H1 (cell line): ENCODE results near the gene AATK. TPM values are rescaled to one million over a fixed set of nuclear protein-coding genes. Genes with fewer than 3 reads are reported as not detected.

Experiments used
- KDM4A ChIP-seq: IDR thresholded peaks from one replicate; pipeline ENCODE4 v1.7.1; 2012; ENCODE audit warnings: low read depth, mild to moderate bottlenecking, moderate library complexity, low read length, inconsistent platforms; ENCODE audit not compliant: severe bottlenecking
- microRNA counts: library from miRNA; unstranded; fragments of <30 nt; microRNA quantifications from one replicate; lab custom pipeline; 2015
- microRNA-seq, 2 experiments: library from miRNA; unstranded; fragments of <30 nt; microRNA quantifications; one replicate each; pipeline versions ENCODE4 to v1.2.0, GENCODE V29; 2016 to 2020; ENCODE audit warnings: borderline microRNAs expressed in 2 of 2, borderline number of aligned reads in 2 of 2, borderline replicate concordance in 1 of 2
- polyA plus RNA-seq, 7 experiments: library from polyadenylated mRNA; depleted of rRNA in 3 of 7; stranded (reverse) in 5 of 7; unstranded in 2 of 7; fragments of >200 nt in 5 of 7; fragments of 200-250 nt in 2 of 7; gene quantifications; 1 replicate in 5 of 7; 2 replicates in 1 of 7; 4 replicates in 1 of 7; pipeline versions ENCODE4 v1.2.1 to v1.2.3, GENCODE V29; 2011 to 2013; ENCODE audit warnings: missing spikeins in 2 of 7, mixed read lengths in 2 of 7
- small RNA-seq: library from polyadenylated mRNA; stranded (forward); fragments of <200 nt; extraction: miRNeasy Mini kit (QIAGEN cat#:217004); gene quantifications from one replicate; pipeline ENCODE3, GENCODE V24; 2013; ENCODE audit not compliant: insufficient read depth
- total RNA-seq: library from RNA; stranded (reverse); fragmentation: NEBNext Ultra II Directional; extraction: Animal tissue kit (Norgen Biotek cat#: 25700); gene quantifications from 2 replicates; pipeline ENCODE4 v1.2.1, GENCODE V29; 2021

Gene AATK
- total and polyA plus RNA-seq, 2 of the 8 experiments (the other 6 are each of a cell fraction or from before 2014, with no cell fraction given) = 1.7 to 3.5 TPM

- TF ChIP-seq KDM4A = no peak
These were observed 98.6 kb downstream of the AATK start (continued) for GRCh38 chr17:81067391-81067811.

MicroRNA genes within 50 kb of the gene (microRNA counts, 767-probe panel; counts per million panel counts)
- 879 counts per million, percentile 95 among the panel's probes with 10 or more counts for microRNA hsa-miR-1250 (lab: Ali Mortazavi, UCI)
- 879 counts per million, percentile 95 among the panel's probes with 10 or more counts for microRNA hsa-miR-338-3p (lab: Ali Mortazavi, UCI)
- 879 counts per million, percentile 95 among the panel's probes with 10 or more counts for microRNA hsa-miR-338-5p (lab: Ali Mortazavi, UCI)
- microRNA hsa-miR-657 (lab: Ali Mortazavi, UCI) = 879 counts per million, percentile 95 among the panel's probes with 10 or more counts

Small RNA genes lying within 50 kb of the gene (microRNA-seq; reads per million reads assigned to microRNA genes)
- gene MIR1250 (0.46 to 0.81 reads per million in 2 experiments), gene MIR3065 (0 reads per million in 2 experiments), gene MIR338 (0 reads per million in 2 experiments), gene MIR657 (0 reads per million in 2 experiments)

Small RNA genes lying within 50 kb of the gene (small RNA-seq; reads per million reads assigned to genes)
- gene MIR1250 (0.51 reads per million), gene MIR3065 (125 reads per million, percentile 98 among the genes with 10 or more reads in this experiment), gene MIR657 (0.51 reads per million)

Other genes starting within 250 kb of the AATK start
- 15.7 and 16.0 TPM in 2 replicates for gene CHMP6, start 174.4 kb downstream of the AATK start, total RNA-seq
- 24.3 and 28.9 TPM in 2 replicates for gene CHMP6, start 174.4 kb downstream of the AATK start, polyA plus RNA-seq (2011; rRNA removed)
- gene BAIAP2, start 131.1 kb downstream of the AATK start, total RNA-seq = 18.4 and 22.8 TPM in 2 replicates
- gene BAIAP2, start 131.1 kb downstream of the AATK start, polyA plus RNA-seq (2011; rRNA removed) = 10.0 and 19.8 TPM in 2 replicates
- gene PVALEF, start 714 bp downstream of the AATK start, total RNA-seq = not detected in 2 replicates
- gene PVALEF, start 714 bp downstream of the AATK start, polyA plus RNA-seq (2011; rRNA removed) = 0.03 and 0.05 TPM in 2 replicates
- 22.5 and 23.2 TPM in 2 replicates for gene CEP131, start 56.7 kb upstream of the AATK start, total RNA-seq
- gene CEP131, start 56.7 kb upstream of the AATK start, polyA plus RNA-seq (2011; rRNA removed) = 5.9 and 11.5 TPM in 2 replicates
- 22.9 and 26.0 TPM in 2 replicates for gene TEPSIN, start 72.8 kb upstream of the AATK start, total RNA-seq
- 28.0 and 59.8 TPM in 2 replicates for gene TEPSIN, start 72.8 kb upstream of the AATK start, polyA plus RNA-seq (2011; rRNA removed)
- 48.9 and 60.2 TPM in 2 replicates for gene NDUFAF8, start 73.1 kb upstream of the AATK start, total RNA-seq
- gene NDUFAF8, start 73.1 kb upstream of the AATK start, polyA plus RNA-seq (2011; rRNA removed) = 91.1 and 95.6 TPM in 2 replicates
- 35.7 and 41.0 TPM in 2 replicates for gene SLC38A10, start 129.1 kb upstream of the AATK start, total RNA-seq
- gene SLC38A10, start 129.1 kb upstream of the AATK start, polyA plus RNA-seq (2011; rRNA removed) = 26.4 and 44.4 TPM in 2 replicates
- gene BAHCC1, start 229.2 kb upstream of the AATK start, total RNA-seq = 0.58 and 0.71 TPM in 2 replicates
- 0.26 and 0.61 TPM in 2 replicates for gene BAHCC1, start 229.2 kb upstream of the AATK start, polyA plus RNA-seq (2011; rRNA removed)